LNCAP (cell line): ENCODE data around the gene CD160.

Experiments
- CTCF ChIP-seq: fragments of 450-650 bp; IDR thresholded peaks from 2 replicates; pipeline ENCODE4 v1.5.1; 2017; ENCODE audit warnings: mild to moderate bottlenecking

Gene CD160

DNA sequence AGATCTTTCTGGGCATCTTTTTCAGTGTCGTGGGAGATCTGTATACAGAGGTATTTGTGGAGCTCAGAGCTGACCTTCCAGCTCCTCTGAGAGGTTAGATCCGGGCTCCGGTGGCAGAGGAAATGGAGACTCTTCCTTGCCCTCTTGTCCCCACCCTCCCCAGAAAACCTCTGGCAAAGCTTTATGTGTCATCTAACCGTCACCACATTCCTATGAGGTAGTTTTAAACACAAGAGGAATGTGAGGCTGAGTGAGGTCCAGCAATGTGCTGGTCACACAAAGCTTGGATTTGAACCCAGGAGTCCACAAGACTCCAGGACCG is 1.2 kb downstream of the CD160 start:
- no peak for TF ChIP-seq CTCF

DNA sequence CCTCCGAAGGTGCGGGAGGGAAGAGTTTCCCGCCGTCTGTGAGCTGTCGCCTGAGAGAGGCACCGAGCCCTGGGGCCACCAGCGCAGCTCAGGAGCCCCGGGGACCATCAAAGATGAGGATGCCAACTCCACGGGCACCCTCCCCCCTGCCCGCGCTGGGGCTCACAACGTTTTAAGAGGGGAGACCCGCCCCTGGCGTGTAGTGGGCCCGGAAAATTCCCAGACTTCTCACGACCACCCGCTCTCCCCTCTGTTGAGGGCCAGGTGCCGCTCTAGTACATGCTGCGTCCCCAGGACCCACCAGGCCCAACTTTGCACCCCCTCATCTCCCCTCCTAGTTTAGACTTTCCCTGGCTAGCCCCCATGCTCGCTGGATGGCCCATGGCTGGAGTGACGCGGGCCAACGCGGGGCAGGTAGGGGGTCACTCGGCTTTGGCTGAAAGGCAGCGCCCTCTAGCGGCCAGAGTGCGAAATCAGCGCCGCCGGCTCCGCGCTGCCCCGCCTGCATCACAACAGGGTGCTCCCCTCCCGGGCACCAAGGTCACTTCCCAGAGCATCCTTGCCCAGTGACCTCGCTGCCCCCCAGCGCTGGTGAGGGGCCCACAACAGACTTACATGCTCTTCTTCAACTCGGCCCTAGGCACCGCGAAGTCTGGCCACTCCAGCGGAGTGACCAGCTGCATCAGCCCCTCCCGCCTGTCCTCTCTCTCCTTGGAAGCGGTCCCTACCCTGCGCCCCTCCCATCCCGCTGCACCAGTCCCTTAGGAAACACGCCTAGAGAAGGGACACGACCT is 1.8 kb downstream of the CD160 start:
- TF ChIP-seq CTCF: peak; percentile 99

GRCh38 chr1:145729196-145729595 is 9.9 kb downstream of the CD160 start:
- no peak for TF ChIP-seq CTCF

GRCh38 chr1:145729666-145730436 is 10.6 kb downstream of the CD160 start:
- TF ChIP-seq CTCF: no peak

- no peak for TF ChIP-seq CTCF
Observed at GRCh38 chr1:145730467-145730866, 11.2 kb downstream of the CD160 start.

DNA sequence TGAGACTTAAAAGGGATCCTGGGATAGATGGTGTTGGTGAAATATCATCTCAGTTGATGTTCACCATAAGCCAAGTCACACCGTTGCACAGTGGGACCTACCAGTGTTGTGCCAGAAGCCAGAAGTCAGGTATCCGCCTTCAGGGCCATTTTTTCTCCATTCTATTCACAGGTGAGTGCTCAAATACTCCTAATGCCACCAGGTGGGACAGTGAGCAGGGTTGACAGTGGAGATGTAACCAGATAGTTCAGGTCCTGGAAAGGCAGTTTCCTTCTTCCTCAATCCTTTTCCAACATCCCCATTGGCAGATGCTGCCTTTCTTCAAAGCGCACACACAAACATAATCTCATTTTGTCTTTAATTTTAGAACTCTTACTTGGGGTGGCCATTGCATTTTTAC is 11.6 kb downstream of the CD160 start:
- TF ChIP-seq CTCF: 0 out of 2 replicates have a peak, but pooled peaks have one; percentile 15

DNA sequence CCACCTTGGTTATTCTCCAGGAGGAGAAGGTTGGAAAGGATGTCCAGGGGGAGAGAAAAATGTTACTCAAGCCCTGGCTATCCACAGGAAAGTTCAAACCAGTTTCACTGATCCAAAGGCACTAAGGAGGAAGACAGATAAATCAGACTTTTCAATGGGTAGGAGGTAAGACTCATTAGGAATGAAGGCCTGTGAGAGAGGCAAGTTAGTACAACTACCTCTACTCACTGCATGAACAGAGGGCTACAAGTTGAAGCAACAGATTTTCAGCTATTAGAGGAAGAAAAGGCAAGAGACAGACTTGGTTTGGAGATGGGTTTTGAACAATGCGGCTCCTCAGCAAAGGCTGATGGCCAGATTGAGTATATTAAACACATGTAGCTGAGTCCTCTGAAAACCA is 16.9 kb downstream of the CD160 start:
- TF ChIP-seq CTCF: no peak
